BJ (cell line): ENCODE data around the gene SQSTM1. TPM values are rescaled to one million over a fixed set of nuclear protein-coding genes. Genes with fewer than 3 reads are reported as not detected.

Source experiments
- CTCF ChIA-PET: fragments of 350-600 bp; formaldehyde crosslinking; extraction: SDS; loops from one replicate; lab custom pipeline; 2021; ENCODE audit warnings: antibody characterized with exemption, inconsistent platforms; lab: Yijun Ruan, JAX
- POLR2A ChIA-PET: fragments of 300-600 bp; sonication (Branson Sonifier 250); formaldehyde crosslinking; extraction: SDS; loops from one replicate; lab custom pipeline; 2021; ENCODE audit warnings: antibody characterized with exemption; lab: Charles Lee
- DNase-seq: peaks from one replicate; pipeline ENCODE4 v3.0.0-alpha.2; 2011; ENCODE audit warnings: low read depth
- H3K27me3 ChIP-seq: 2 replicates; pipeline ENCODE4 v1.6.0; 2011; ENCODE audit warnings: low read length; ENCODE audit not compliant: control insufficient read depth, insufficient read depth
- H3K36me3 ChIP-seq: 2 replicates; pipeline ENCODE4 v1.5.1; 2011; ENCODE audit warnings: low read length; ENCODE audit not compliant: control insufficient read depth, insufficient read depth
- H3K4me3 ChIP-seq: 2 replicates; pipeline ENCODE4 v1.5.1; 2011; ENCODE audit warnings: low read depth, mild to moderate bottlenecking, control low read depth, low read length
- CTCF ChIP-seq: IDR thresholded peaks from 2 replicates; pipeline ENCODE4 v1.5.1; 2011; ENCODE audit warnings: low read depth, mild to moderate bottlenecking, control low read depth, inconsistent platforms, low read length, moderate library complexity; ENCODE audit not compliant: insufficient read depth
- polyA plus RNA-seq: library from polyadenylated mRNA; depleted of rRNA; stranded (reverse); fragments of >200 nt; gene quantifications from 2 replicates; pipeline ENCODE4 v1.2.3, GENCODE V29; 2011

The SQSTM1 gene
- polyA plus RNA-seq, 1 experiment = 307 TPM

GRCh38 chr5:179879003-179879689 lies 58.4 kb downstream of the SQSTM1 start:
- Histone ChIP-seq H3K4me3 (no peak overlapping the region), H3K27me3 (no peaks in the 10 kb centered on the region), H3K36me3 (peaks cover 38% of the 10 kb centered on the region)
- ChIA-PET CTCF (no interaction called here), POLR2A (interaction anchor here (1.0 kb wide), 1 partner anchor 59 kb away, joined by 3 read pairs; the partner anchor contains the start of gene SQSTM1)
- TF ChIP-seq CTCF = no peak
- no peak for DNase-seq

GRCh38 chr5:179879690-179880010 lies 58.9 kb downstream of the SQSTM1 start:
- DNase-seq = no peak
- CTCF ChIA-PET = no interaction called here
- Histone ChIP-seq H3K4me3 (no peak overlapping the region), H3K36me3 (peaks cover 36% of the 10 kb centered on the region), H3K27me3 (no peaks in the 10 kb centered on the region)
- POLR2A ChIA-PET = no interaction called here
- no peak for TF ChIP-seq CTCF

GRCh38 chr5:179880066-179880650 lies 59.5 kb downstream of the SQSTM1 start:
- CTCF ChIA-PET = no interaction called here

GRCh38 chr5:179880848-179881590 lies 60.3 kb downstream of the SQSTM1 start:
- TF ChIP-seq CTCF = no peak
- CTCF ChIA-PET = interaction anchor here (0.6 to 0.7 kb wide), 2 partner anchors 40 to 75 kb away, joined by 3 read pairs; no protein-coding TSS in a partner anchor
- no peaks in the 10 kb centered on the region for H3K27me3 ChIP-seq
- no peak for DNase-seq
- H3K36me3 ChIP-seq = peaks cover 31% of the 10 kb centered on the region
- H3K4me3 ChIP-seq = no peak overlapping the region
- POLR2A ChIA-PET = no interaction called here

More at GRCh38 chr5:179880066-179880650, 59.5 kb downstream of the SQSTM1 start:
- POLR2A ChIA-PET = no interaction called here
- Histone ChIP-seq H3K27me3 (no peaks in the 10 kb centered on the region), H3K4me3 (no peak overlapping the region), H3K36me3 (peaks cover 31% of the 10 kb centered on the region)
- no peak for DNase-seq
- TF ChIP-seq CTCF = no peak

- ChIA-PET CTCF (no interaction called here), POLR2A (no interaction called here)
- Histone ChIP-seq H3K36me3 (peaks cover 31% of the 10 kb centered on the region), H3K4me3 (no peak overlapping the region), H3K27me3 (no peaks in the 10 kb centered on the region)
- no peak for DNase-seq
- TF ChIP-seq CTCF = no peak
Observed at GRCh38 chr5:179882338-179882737, 61.6 kb downstream of the SQSTM1 start.
